Endothelial cell of umbilical vein (primary cell): Measurements from ENCODE around the gene PCID2. TPM values are rescaled to one million over a fixed set of nuclear protein-coding genes. Genes with fewer than 3 reads are reported as not detected.

Source experiments
- BruUV-seq: library from RNA; stranded (reverse); fragments of 400-500 nt; replicated peaks from 2 replicates; lab custom pipeline; 2021; lab: Mats Ljungman, UMichigan
- CTCF ChIA-PET: fragments of 300-600, 350-600 bp; sonication (Branson Sonifier 250); formaldehyde crosslinking; loops from one replicate; lab custom pipeline; 2021; ENCODE audit warnings: antibody characterized with exemption, inconsistent platforms; lab: Charles Lee
- POLR2A ChIA-PET: fragments of 300-600, 350-600 bp; sonication (Branson Sonifier 250); formaldehyde crosslinking; loops from one replicate; lab custom pipeline; 2021; ENCODE audit warnings: antibody characterized with exemption, inconsistent platforms; lab: Charles Lee
- DNase-seq: peaks from one replicate; pipeline ENCODE4 v3.0.0-alpha.2; 2011; ENCODE audit warnings: low read depth, low spot score
- FAIRE-seq: peaks from 2 replicates; lab custom pipeline; 2011; peaks lifted over from hg19 to GRCh38; lab: Jason Lieb, UNC
- H2AFZ ChIP-seq: 2 replicates; pipeline ENCODE4 v1.6.0; 2012; ENCODE audit warnings: low read depth, low read length, control low read depth, inconsistent platforms
- H3K27ac ChIP-seq: 2 replicates; pipeline ENCODE4 v1.5.1; 2011; ENCODE audit warnings: low read depth, mild to moderate bottlenecking, control low read depth, low read length, moderate library complexity; ENCODE audit not compliant: insufficient read depth
- H3K27me3 ChIP-seq, 2 experiments: 2 replicates each; pipeline versions ENCODE4 v1.6.0 to v1.6.1; 2011; ENCODE audit warnings: low read length in 2 of 2, mixed read lengths in 1 of 2; ENCODE audit not compliant: control insufficient read depth in 2 of 2, insufficient read depth in 2 of 2
- H3K36me3 ChIP-seq, 2 experiments: 2 replicates in 1 of 2; 3 replicates in 1 of 2; pipeline ENCODE4 v1.5.1; 2011; ENCODE audit warnings: low read length in 2 of 2, mild to moderate bottlenecking in 1 of 2, moderate library complexity in 1 of 2; ENCODE audit not compliant: control insufficient read depth in 2 of 2, insufficient read depth in 2 of 2; ENCODE audit errors: extremely low read depth in 1 of 2
- H3K4me1 ChIP-seq: 3 replicates; pipeline ENCODE4 v1.5.1; 2011; ENCODE audit warnings: mild to moderate bottlenecking, low read length; ENCODE audit not compliant: control insufficient read depth, insufficient read depth; ENCODE audit errors: extremely low read depth
- H3K4me2 ChIP-seq: 2 replicates; pipeline ENCODE4 v1.6.1; 2011; ENCODE audit warnings: low read length, control low read depth, mixed read lengths; ENCODE audit not compliant: insufficient read depth
- H3K4me3 ChIP-seq, 3 experiments: fragments of 200-600 bp in 1 of 3; sonication (generic), shearing (Covaris generic) in 1 of 3; replicated peaks in 1 of 3; 2 replicates each; pipeline ENCODE4 v1.5.1; 2011 to 2016; ENCODE audit warnings: control low read depth in 3 of 3, low read length in 3 of 3, mild to moderate bottlenecking in 2 of 3, inconsistent platforms in 1 of 3, low read depth in 1 of 3, moderate library complexity in 1 of 3; ENCODE audit not compliant: insufficient read depth in 1 of 3
- H3K79me2 ChIP-seq: 2 replicates; pipeline ENCODE4 v1.6.0; 2012; ENCODE audit warnings: low read length, inconsistent platforms; ENCODE audit not compliant: control insufficient read depth, insufficient read depth
- H3K9ac ChIP-seq: replicated peaks from 2 replicates; pipeline ENCODE3; 2011; ENCODE audit warnings: low read length, control low read depth; ENCODE audit not compliant: insufficient read depth; ENCODE audit errors: extremely low read depth
- H3K9me1 ChIP-seq: replicated peaks from 3 replicates; pipeline ENCODE4 v1.6.0; 2011; ENCODE audit warnings: mild to moderate bottlenecking, low read length; ENCODE audit not compliant: control insufficient read depth, insufficient read depth; ENCODE audit errors: extremely low read depth
- H3K9me3 ChIP-seq: replicated peaks from 2 replicates; pipeline ENCODE4 v1.5.1; 2012; ENCODE audit warnings: low read length, inconsistent platforms; ENCODE audit not compliant: control insufficient read depth, insufficient read depth
- H4K20me1 ChIP-seq: replicated peaks from 2 replicates; pipeline ENCODE3; 2011; ENCODE audit warnings: mild to moderate bottlenecking, low read length; ENCODE audit not compliant: control insufficient read depth, insufficient read depth; ENCODE audit errors: extremely low read depth
- EZH2 ChIP-seq: IDR thresholded peaks from 2 replicates; pipeline ENCODE4 v1.6.1; 2012; ENCODE audit warnings: borderline replicate concordance, low read depth, mild to moderate bottlenecking, moderate library complexity, low read length, inconsistent platforms; ENCODE audit not compliant: severe bottlenecking
- FOS ChIP-seq: IDR thresholded peaks from 2 replicates; pipeline ENCODE4 v1.6.1; 2011; ENCODE audit warnings: mild to moderate bottlenecking, low read length, moderate library complexity, borderline replicate concordance; ENCODE audit not compliant: insufficient read depth
- GATA2 ChIP-seq: IDR thresholded peaks from 2 replicates; pipeline ENCODE4 v1.7.0; 2011; ENCODE audit warnings: low read depth, mild to moderate bottlenecking, moderate library complexity, mixed read lengths, low read length; ENCODE audit not compliant: insufficient read length, insufficient read depth
- JUN ChIP-seq: IDR thresholded peaks from 2 replicates; pipeline ENCODE4 v1.6.1; 2011; ENCODE audit warnings: borderline replicate concordance, low read depth; ENCODE audit not compliant: insufficient read length, insufficient read depth
- MYC ChIP-seq: IDR thresholded peaks from one replicate; pipeline ENCODE4 v1.6.1; 2011; ENCODE audit warnings: mild to moderate bottlenecking, low read depth, low read length
- POLR2A ChIP-seq: IDR thresholded peaks from 2 replicates; pipeline ENCODE4 v1.6.1; 2012; ENCODE audit warnings: low read depth, mild to moderate bottlenecking, control low read depth, low read length
- POLR2AphosphoS5 ChIP-seq: IDR thresholded peaks from 2 replicates; pipeline ENCODE4 v1.6.1; 2012; ENCODE audit warnings: low read depth, mild to moderate bottlenecking, control low read depth, low read length, moderate library complexity; ENCODE audit not compliant: insufficient read depth
- dilution Hi-C: fragments of 300-500 bp; cut with MboI; formaldehyde crosslinking; loops from one replicate; pipeline ENCODE4 v1.15.0; 2019; ENCODE audit warnings: low sequenced_read_pairs; ENCODE audit not compliant: extremely low pct_ligation_motif_present
- intact Hi-C: fragments of 100-400 bp; cut with micrococcal nuclease; formaldehyde crosslinking; loops from one replicate; pipeline ENCODE4 v1.10.0; 2022
- polyA plus RNA-seq, 4 experiments: library from polyadenylated mRNA; depleted of rRNA in 3 of 4; stranded (reverse) in 3 of 4; unstranded in 1 of 4; fragments of >200 nt; gene quantifications; 2 replicates each; pipeline versions ENCODE4 v1.2.1 to v1.2.3, GENCODE V29; 2011 to 2012; ENCODE audit warnings: missing spikeins in 1 of 4
- total RNA-seq: library from RNA; stranded (reverse); gene quantifications from 2 replicates; pipeline ENCODE4 v1.2.3, GENCODE V29; 2021
- TF ChIP-seq, protein P1 (sequence below), 2 donors: IDR thresholded peaks; 1 replicate in 1 of 2; 2 replicates in 1 of 2; pipeline ENCODE4 v1.5.1; 2011; ENCODE audit warnings: low read length in 2 of 2, mild to moderate bottlenecking in 2 of 2, moderate library complexity in 2 of 2, control low read depth in 1 of 2, inconsistent platforms in 1 of 2, low read depth in 1 of 2; ENCODE audit not compliant: insufficient read depth in 1 of 2; ENCODE audit errors: extremely low read depth in 1 of 2
- TF ChIP-seq, protein P2 (sequence below): IDR thresholded peaks from 2 replicates; pipeline ENCODE4 v1.6.1; 2011; ENCODE audit not compliant: insufficient read depth, insufficient read length

Gene PCID2
- total and polyA plus RNA-seq, 2 donors (not counting 3 experiments of a cell fraction or from before 2014, with no cell fraction given), result 52.1 to 55.6 TPM

DNA sequence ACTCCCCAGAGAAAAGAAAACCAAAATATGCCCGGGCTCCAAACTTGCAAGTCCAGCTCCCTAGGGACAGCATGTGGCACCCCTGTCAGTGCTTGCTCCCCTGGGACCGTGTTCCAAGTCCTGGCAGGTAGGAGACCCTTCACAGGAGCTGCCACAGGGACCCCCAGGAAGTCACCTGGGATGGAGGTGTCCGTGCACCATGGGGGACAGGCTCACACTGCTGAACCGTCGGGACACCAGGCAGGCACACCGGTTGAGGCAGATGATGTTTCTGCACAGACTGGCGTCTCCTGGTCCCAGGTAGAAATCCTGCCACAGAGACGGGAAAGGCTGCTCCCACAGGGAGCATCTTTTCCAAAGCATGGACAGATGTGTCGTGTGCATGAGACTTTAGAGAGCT, 61.7 kb downstream of the PCID2 start:
- DNase-seq (no peak), FAIRE-seq (no peak)
- no TSS peak for BruUV-seq
- Histone ChIP-seq H4K20me1 (no peaks in the 10 kb centered on the region), H3K79me2 (no peaks in the 10 kb centered on the region), H3K4me3 (no peak overlapping the region), H2AFZ (no peak overlapping the region), H3K9ac (no peak overlapping the region), H3K9me3 (no peaks in the 10 kb centered on the region), H3K27ac (no peak overlapping the region), H3K36me3 (no peaks in the 10 kb centered on the region), H3K9me1 (no peaks in the 10 kb centered on the region), H3K27me3 (peaks cover 0 to 2% of the 10 kb centered on the region in 2 experiments), H3K4me2 (no peak overlapping the region), H3K4me1 (no peaks in the 10 kb centered on the region)
- no peak for TF ChIP-seq POLR2AphosphoS5
- no peak for TF ChIP-seq FOS
- TF ChIP-seq, protein P1, sequence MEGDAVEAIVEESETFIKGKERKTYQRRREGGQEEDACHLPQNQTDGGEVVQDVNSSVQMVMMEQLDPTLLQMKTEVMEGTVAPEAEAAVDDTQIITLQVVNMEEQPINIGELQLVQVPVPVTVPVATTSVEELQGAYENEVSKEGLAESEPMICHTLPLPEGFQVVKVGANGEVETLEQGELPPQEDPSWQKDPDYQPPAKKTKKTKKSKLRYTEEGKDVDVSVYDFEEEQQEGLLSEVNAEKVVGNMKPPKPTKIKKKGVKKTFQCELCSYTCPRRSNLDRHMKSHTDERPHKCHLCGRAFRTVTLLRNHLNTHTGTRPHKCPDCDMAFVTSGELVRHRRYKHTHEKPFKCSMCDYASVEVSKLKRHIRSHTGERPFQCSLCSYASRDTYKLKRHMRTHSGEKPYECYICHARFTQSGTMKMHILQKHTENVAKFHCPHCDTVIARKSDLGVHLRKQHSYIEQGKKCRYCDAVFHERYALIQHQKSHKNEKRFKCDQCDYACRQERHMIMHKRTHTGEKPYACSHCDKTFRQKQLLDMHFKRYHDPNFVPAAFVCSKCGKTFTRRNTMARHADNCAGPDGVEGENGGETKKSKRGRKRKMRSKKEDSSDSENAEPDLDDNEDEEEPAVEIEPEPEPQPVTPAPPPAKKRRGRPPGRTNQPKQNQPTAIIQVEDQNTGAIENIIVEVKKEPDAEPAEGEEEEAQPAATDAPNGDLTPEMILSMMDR (IDR thresholded peaks at IDR 0.05; ENCODE audit: extremely low read depth in 1 of 2, insufficient read depth in 1 of 2, low read depth in 1 of 2, low read length in 2 of 2), result no peak
- CTCF ChIA-PET, result no interaction called here
- intact Hi-C loops (no loop called here), dilution Hi-C loops (no loop called here)
- POLR2A ChIA-PET, result no interaction called here

DNA sequence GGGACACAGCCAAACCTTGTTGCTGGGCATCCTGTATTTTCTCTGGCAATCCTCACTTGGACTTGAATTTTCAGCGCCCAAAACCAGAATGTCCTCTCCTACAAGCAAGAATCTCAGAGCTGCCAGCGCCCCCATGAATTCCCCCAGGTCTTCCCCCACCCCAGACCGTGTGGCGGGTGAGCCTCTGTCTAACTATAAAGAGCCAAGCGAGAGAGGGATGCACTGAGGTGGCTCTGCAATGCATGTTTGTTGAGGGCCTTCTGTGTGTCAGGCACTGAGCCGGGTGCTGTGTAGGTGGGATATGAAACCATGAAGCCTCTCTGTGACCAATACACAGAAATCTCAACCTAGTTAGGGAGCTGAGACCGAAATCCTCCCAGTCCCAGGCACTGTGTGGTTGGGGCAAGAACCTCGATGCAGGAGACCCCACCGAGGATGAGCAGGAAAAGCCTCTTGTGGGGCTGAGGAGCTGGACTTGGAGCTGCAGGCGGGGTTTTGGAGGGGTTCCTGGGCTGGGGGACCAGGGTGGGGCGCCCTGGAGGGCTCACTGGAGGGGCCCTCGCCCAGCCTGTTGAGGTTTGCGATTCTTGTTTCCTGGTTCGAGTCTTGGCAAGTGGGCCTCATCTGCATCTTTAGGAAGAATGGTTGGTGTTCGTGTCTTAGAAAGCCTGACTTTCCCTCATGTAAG, 62.4 kb downstream of the PCID2 start:
- H3K79me2 ChIP-seq, result no peaks in the 10 kb centered on the region
- H3K27ac ChIP-seq, result no peak overlapping the region
- no peak for DNase-seq
- POLR2A ChIA-PET, result no interaction called here
- FAIRE-seq, result no peak
- no peaks in the 10 kb centered on the region for H3K9me3 ChIP-seq
- H2AFZ ChIP-seq, result no peak overlapping the region
- no TSS peak for BruUV-seq
- dilution Hi-C loops, result no loop called here
- no peaks in the 10 kb centered on the region for H4K20me1 ChIP-seq
- H3K9me1 ChIP-seq, result no peaks in the 10 kb centered on the region
- no peak overlapping the region for H3K9ac ChIP-seq
- TF ChIP-seq POLR2A, result no peak
- TF ChIP-seq JUN, result no peak
- TF ChIP-seq, protein P1 (IDR thresholded peaks at IDR 0.05; ENCODE audit: extremely low read depth in 1 of 2, insufficient read depth in 1 of 2, low read depth in 1 of 2, low read length in 2 of 2), result no peak
- TF ChIP-seq FOS, result no peak
- no peak for TF ChIP-seq MYC
- TF ChIP-seq POLR2AphosphoS5, result no peak
- TF ChIP-seq, protein P2, sequence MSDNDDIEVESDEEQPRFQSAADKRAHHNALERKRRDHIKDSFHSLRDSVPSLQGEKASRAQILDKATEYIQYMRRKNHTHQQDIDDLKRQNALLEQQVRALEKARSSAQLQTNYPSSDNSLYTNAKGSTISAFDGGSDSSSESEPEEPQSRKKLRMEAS, result no peak
- TF ChIP-seq GATA2, result no peak
- TF ChIP-seq EZH2, result no peak
- H3K27me3 ChIP-seq, result peaks cover 0 to 2% of the 10 kb centered on the region in 2 experiments
- no peak overlapping the region for H3K4me2 ChIP-seq
- H3K4me3 ChIP-seq, result no peak overlapping the region
- CTCF ChIA-PET, result no interaction called here
- H3K4me1 ChIP-seq, result no peaks in the 10 kb centered on the region
- no peaks in the 10 kb centered on the region for H3K36me3 ChIP-seq
- intact Hi-C loops, result no loop called here
